Prostate gland (tissue), 2 donors: ENCODE data around the gene ITGB7. TPM values are rescaled to one million over a fixed set of nuclear protein-coding genes. Genes with fewer than 3 reads are reported as not detected.

ENCODE experiments used
- DNase-seq: peaks from one replicate; pipeline ENCODE4 v3.0.0-alpha.2; 2019; ENCODE audit warnings: low spot score
- H3K27ac ChIP-seq, 2 donors: fragments of 200-600 bp; sonication (generic); 2 replicates each; pipeline ENCODE4 v1.5.1; 2017 to 2019
- H3K27me3 ChIP-seq: fragments of 200-600 bp; sonication (generic); replicated peaks from 2 replicates; pipeline ENCODE4 v1.5.1; 2019; ENCODE audit not compliant: insufficient read depth
- H3K36me3 ChIP-seq, 2 donors: fragments of 200-600 bp; sonication (generic); 1 replicate in 1 of 2; 2 replicates in 1 of 2; pipeline versions ENCODE4 v1.5.1 to v1.8.1; 2017 to 2019
- H3K4me1 ChIP-seq: fragments of 200-600 bp; sonication (generic); replicated peaks from 2 replicates; pipeline ENCODE4 v1.5.1; 2019
- H3K4me3 ChIP-seq, 2 donors: fragments of 200-600 bp; sonication (generic); 2 replicates each; pipeline ENCODE4 v1.5.1; 2017 to 2019
- H3K9me3 ChIP-seq: fragments of 200-600 bp; sonication (generic); 2 replicates; pipeline ENCODE4 v1.5.1; 2017
- POLR2A ChIP-seq: fragments of 450-650 bp; IDR thresholded peaks from one replicate; pipeline ENCODE4 v1.6.1; 2016; ENCODE audit warnings: antibody characterized with exemption, mild to moderate bottlenecking
- POLR2AphosphoS5 ChIP-seq: sonication (generic); formaldehyde crosslinking; IDR thresholded peaks from one replicate; pipeline ENCODE4 v1.6.1; 2017; ENCODE audit warnings: antibody characterized with exemption
- WGBS: methylation state at CpG from one replicate; pipeline ENCODE4 v1.1.5; 2018; 5-methylcytosine and 5-hydroxymethylcytosine counted together
- intact Hi-C: fragments of 100-400 bp; cut with DNase I; formaldehyde crosslinking; loops from one replicate; pipeline ENCODE4 v1.14.2; 2022
- total RNA-seq, 2 donors: library from RNA; depleted of rRNA; stranded (reverse); fragments of >200 nt; gene quantifications; one replicate each; pipeline ENCODE4 v1.1.0, GENCODE V29; 2016
- TF ChIP-seq, protein P1 (sequence below), 4 experiments: fragments of 200-600 bp in 2 of 4; fragments of 450-650 bp in 2 of 4; sonication (generic) in 2 of 4; IDR thresholded peaks; 1 replicate in 3 of 4; 2 replicates in 1 of 4; pipeline ENCODE4 v1.5.1; 2016 to 2019; ENCODE audit warnings: antibody characterized with exemption in 4 of 4, mild to moderate bottlenecking in 2 of 4, moderate library complexity in 2 of 4

ITGB7 gene
- total RNA-seq, 2 donors from 2014 or later: 1.2 to 1.7 TPM

GRCh38 chr12:53197011-53197640 lies 9.9 kb downstream of the ITGB7 start:
- Histone ChIP-seq H3K36me3 (no peaks in the 10 kb centered on the region), H3K9me3 (no peaks in the 10 kb centered on the region), H3K27ac (no peak overlapping the region), H3K4me1 (no peaks in the 10 kb centered on the region), H3K4me3 (no peak overlapping the region), H3K27me3 (no peaks in the 10 kb centered on the region)
- intact Hi-C loops: loop anchor here (2.0 kb wide), 1 partner anchor 132 kb away; no protein-coding TSS in a partner anchor
- no peak for DNase-seq
- WGBS: 75% methylated on average over 16 of the region's 19 CpGs
- TF ChIP-seq POLR2AphosphoS5 (no peak), POLR2A (no peak)
- TF ChIP-seq, protein P1, sequence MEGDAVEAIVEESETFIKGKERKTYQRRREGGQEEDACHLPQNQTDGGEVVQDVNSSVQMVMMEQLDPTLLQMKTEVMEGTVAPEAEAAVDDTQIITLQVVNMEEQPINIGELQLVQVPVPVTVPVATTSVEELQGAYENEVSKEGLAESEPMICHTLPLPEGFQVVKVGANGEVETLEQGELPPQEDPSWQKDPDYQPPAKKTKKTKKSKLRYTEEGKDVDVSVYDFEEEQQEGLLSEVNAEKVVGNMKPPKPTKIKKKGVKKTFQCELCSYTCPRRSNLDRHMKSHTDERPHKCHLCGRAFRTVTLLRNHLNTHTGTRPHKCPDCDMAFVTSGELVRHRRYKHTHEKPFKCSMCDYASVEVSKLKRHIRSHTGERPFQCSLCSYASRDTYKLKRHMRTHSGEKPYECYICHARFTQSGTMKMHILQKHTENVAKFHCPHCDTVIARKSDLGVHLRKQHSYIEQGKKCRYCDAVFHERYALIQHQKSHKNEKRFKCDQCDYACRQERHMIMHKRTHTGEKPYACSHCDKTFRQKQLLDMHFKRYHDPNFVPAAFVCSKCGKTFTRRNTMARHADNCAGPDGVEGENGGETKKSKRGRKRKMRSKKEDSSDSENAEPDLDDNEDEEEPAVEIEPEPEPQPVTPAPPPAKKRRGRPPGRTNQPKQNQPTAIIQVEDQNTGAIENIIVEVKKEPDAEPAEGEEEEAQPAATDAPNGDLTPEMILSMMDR (IDR thresholded peaks at IDR 0.05): no peak

- intact Hi-C loops: loop anchor here (2.0 kb wide), 1 partner anchor 132 kb away; no protein-coding TSS in a partner anchor
- no peak overlapping the region for H3K4me3 ChIP-seq
- no peak for DNase-seq
- no peak overlapping the region for H3K27ac ChIP-seq
- TF ChIP-seq POLR2AphosphoS5: no peak
- no peak for TF ChIP-seq POLR2A
- TF ChIP-seq, protein P1 (IDR thresholded peaks at IDR 0.05): no peak
- 63% methylated on average over 14 of the region's 14 CpGs for WGBS
- no peaks in the 10 kb centered on the region for H3K9me3 ChIP-seq
- no peaks in the 10 kb centered on the region for H3K36me3 ChIP-seq
- no peaks in the 10 kb centered on the region for H3K4me1 ChIP-seq
- H3K27me3 ChIP-seq: no peaks in the 10 kb centered on the region
These were observed 10.6 kb downstream of the ITGB7 start for GRCh38 chr12:53196486-53196885.

- TF ChIP-seq POLR2AphosphoS5: no peak
- TF ChIP-seq, protein P1 (IDR thresholded peaks at IDR 0.05): no peak
- TF ChIP-seq POLR2A: no peak
- 85% methylated on average over 10 of the region's 10 CpGs for WGBS
- intact Hi-C loops: loop anchor here (1.0 to 2.0 kb wide), 2 partner anchors 35 to 131 kb away; no protein-coding TSS in a partner anchor
- Histone ChIP-seq H3K36me3 (no peaks in the 10 kb centered on the region), H3K4me3 (no peak overlapping the region), H3K9me3 (no peaks in the 10 kb centered on the region), H3K27ac (no peak overlapping the region), H3K4me1 (no peaks in the 10 kb centered on the region), H3K27me3 (no peaks in the 10 kb centered on the region)
- no peak for DNase-seq
These were observed 11.3 kb downstream of the ITGB7 start for GRCh38 chr12:53195516-53196420.

GRCh38 chr12:53194973-53195372 lies 12.1 kb downstream of the ITGB7 start:
- 96% methylated on average over 1 of the region's 1 CpG for WGBS
- no peaks in the 10 kb centered on the region for H3K27me3 ChIP-seq
- TF ChIP-seq POLR2AphosphoS5 (no peak), POLR2A (no peak)
- TF ChIP-seq, protein P1 (IDR thresholded peaks at IDR 0.05): no peak
- H3K36me3 ChIP-seq: no peaks in the 10 kb centered on the region
- intact Hi-C loops: loop anchor here (1.0 kb wide), 1 partner anchor 35 kb away; no protein-coding TSS in a partner anchor
- no peak overlapping the region for H3K27ac ChIP-seq
- DNase-seq: no peak
- H3K9me3 ChIP-seq: no peaks in the 10 kb centered on the region
- H3K4me1 ChIP-seq: no peaks in the 10 kb centered on the region
- no peak overlapping the region for H3K4me3 ChIP-seq
